Amniotic stem cell (primary cell): ENCODE measurements around the gene COPZ1.
"Not testable (repeated sequence)": the region's sequence is repeated elsewhere in the genome, so short reads cannot be mapped to it uniquely, and the experiment has no call there.

Source experiments
- DNase-seq: peaks from one replicate; lab custom pipeline; 2025; lab: John Stamatoyannopoulos, UW

Gene COPZ1

GRCh38 chr12:54331461-54331860 lies 6.5 kb downstream of the COPZ1 start:
- no peak for DNase-seq

GRCh38 chr12:54333420-54334034 lies 8.6 kb downstream of the COPZ1 start:
- no peak for DNase-seq

GRCh38 chr12:54337280-54337842 lies 12.4 kb downstream of the COPZ1 start:
- DNase-seq, result no peak

GRCh38 chr12:54337854-54338650 lies 13.1 kb downstream of the COPZ1 start:
- no peak for DNase-seq

- DNase-seq, result no peak
These were observed 13.9 kb downstream of the COPZ1 start for GRCh38 chr12:54338698-54339296.

DNA sequence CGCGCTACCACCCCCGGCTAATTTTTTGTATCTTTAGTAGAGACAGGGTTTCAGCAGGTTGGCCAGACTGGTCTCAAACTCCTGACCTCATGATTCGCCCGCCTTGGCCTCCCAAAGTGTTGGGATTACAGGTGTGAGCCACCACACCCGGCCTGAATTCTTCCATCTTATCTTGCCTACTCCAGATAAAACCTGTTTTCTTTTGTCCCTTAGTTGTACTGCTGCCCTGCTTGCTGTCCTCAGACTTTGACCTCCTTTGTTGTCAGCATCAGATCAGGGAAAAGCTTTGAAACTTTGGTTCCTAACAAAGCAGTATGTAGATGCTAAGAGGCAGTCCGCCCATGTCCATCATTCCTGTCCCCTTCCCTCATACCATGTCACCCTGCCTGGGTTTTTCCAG lies 15.9 kb downstream of the COPZ1 start:
- DNase-seq, result no peak

- DNase-seq, result no peak
These were observed 16.7 kb downstream of the COPZ1 start for GRCh38 chr12:54341378-54342300.

- DNase-seq, result no peak
These were observed 24.1 kb downstream of the COPZ1 start for GRCh38 chr12:54349036-54349435.

DNA sequence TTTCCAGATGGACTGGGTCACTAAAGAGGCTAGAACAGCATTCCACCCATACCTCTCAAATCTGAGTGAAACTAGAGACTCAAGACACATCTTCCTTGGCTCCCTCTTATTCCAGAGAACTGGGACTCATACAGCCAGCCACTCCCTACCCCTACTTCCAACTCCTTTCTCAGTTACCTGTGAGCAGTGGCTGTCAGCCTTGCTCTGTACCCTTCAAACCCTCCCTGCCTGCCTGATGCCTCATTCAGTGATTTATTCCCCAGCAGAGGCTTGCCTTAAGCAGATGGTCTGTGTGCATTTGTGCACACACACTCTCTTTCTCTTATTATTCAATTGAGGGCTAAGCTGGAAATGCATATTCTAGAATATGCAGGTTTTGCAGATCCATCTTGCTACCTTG lies 24.7 kb downstream of the COPZ1 start:
- DNase-seq, result no peak

- DNase-seq, result no peak
These were observed 25.8 kb downstream of the COPZ1 start for GRCh38 chr12:54350743-54351142.

GRCh38 chr12:54351341-54351740 lies 26.4 kb downstream of the COPZ1 start:
- no peak for DNase-seq

DNA sequence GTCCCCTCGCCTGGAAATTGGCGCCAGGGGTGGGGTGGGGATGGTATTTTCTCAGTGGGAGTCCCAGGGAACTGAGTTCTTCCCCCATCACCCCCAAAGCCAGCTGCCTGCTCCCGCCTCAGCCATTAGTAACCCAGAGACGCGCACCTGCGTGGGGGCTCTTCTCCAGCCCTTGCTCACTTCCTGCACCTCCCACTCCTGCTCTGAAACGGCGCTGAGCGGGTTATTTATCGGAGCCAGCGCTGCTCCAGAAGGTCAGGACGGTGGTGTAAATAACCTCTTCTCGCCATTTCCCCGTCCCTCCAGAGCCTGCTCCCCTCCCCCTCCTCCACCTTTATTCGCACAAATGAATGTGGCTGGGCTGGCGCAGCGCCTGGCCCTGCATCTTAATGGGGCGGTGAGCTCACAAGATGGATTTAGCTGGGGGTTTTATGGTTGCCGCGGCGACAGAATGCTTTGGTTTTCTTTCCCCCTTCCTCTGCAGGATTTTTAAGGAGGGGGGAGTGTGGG lies 27.1 kb downstream of the COPZ1 start:
- DNase-seq, result no peak

GRCh38 chr12:54352891-54353874 lies 28.3 kb downstream of the COPZ1 start:
- DNase-seq, result peak; percentile 15

DNA sequence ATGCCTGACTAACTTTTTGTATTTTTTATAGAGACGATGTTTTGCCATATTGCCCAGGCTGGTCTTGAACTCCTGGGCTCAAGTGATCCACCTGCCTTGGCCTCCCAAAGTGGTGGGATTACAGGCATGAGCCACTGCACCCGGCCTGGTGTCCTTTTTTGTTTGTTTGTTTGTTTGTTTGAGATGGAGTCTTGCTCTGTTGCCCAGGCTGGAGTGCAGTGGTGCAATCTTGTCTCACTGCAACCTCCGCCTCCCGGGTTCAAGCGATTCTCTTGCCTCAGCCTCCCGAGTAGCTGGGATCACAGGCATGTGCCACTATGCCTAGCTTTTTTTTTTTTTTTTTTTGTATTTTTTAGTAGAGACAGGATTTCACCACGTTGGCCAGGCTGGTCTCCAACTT lies 29.3 kb downstream of the COPZ1 start:
- not testable (repeated sequence) for DNase-seq

DNA sequence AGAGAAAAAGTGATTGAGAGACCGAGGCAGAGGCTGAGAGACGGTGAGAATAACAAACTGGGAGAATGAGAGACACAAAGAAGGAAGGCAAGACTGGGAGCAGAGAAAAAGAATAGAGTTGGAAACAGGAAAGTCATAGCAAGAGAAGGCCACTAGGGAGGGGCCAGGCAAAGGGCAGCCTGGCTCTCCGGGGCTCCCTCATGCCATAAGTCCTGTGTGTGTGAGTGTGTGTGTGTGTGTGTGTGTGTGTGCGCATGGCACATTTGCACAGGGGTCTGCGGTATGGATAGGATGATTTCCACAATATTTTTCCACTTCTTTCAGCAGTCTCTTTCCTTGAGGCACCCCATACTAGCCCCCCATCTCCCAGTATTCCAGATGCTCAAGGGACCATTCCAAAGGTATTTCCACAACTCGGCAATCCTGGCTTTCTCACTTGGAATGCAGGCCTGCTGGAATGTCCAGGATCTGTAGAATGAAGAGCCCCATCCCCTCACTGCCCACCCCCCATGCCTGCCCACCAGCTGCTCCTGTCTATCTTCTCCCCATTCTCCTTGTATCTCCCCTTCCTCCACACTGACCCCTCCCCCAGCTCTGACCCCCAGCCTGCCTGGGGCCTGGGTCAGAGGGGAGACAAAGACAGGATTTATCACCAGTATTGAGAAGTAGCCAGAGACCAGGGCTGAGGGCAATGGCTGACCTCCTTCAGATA lies 30.3 kb downstream of the COPZ1 start:
- no peak for DNase-seq

DNA sequence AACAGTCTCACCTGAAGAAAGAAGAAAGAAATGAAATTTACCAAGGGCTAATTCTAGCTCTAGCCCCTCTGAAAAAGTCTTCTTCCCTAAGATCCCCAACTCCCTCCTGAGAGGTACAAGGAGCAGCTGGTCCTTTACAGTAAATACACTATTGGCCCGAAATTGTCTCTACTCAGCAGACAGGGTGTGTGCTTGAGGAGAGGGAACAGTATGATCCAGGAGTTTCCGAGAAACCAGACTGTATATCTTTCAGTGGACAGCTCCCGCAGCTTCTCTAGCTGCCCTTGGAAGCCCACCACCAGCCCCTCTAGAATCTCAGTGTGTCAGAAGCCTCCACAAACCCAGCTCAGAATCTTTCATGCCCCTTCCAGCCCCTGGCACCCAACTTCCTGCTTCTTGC lies 31.3 kb downstream of the COPZ1 start:
- DNase-seq, result no peak

DNA sequence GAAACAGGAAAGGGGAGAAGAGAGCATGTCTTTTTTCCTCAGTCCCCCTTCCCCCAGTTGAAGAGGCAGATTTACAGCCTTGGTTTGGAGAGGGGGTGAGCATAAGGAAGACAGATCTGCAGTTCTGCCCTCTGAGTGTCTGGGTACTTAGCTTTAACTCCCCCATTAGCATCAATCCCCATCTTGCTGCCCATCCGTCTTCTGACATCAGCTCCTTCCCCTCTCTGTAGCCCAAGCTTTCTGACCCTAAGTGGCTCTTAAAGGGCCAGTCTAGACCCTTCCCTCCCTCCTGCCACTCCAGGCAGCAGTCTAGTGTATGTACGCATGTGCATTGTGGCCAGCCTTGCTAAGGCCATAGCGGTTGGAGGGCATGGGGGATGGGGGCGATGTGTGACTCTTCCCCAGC lies 32.0 kb downstream of the COPZ1 start:
- DNase-seq, result no peak

- no peak for DNase-seq
These were observed 32.7 kb downstream of the COPZ1 start for GRCh38 chr12:54357506-54358190.
